HG02623 (cell line): Measurements from ENCODE around the gene LRRC31.

Source experiments
- ATAC-seq: cut with Tn5 transposase; IDR thresholded peaks from one replicate; pipeline ENCODE4 v1.9.1; 2021; ENCODE audit warnings: moderate library complexity; ENCODE audit not compliant: unreplicated experiment

LRRC31 gene

GRCh38 chr3:169864270-169864669, 5.5 kb downstream of the LRRC31 start:
- no peak for ATAC-seq

- ATAC-seq = peak; percentile 51
Observed at GRCh38 chr3:169863458-169863899, 6.3 kb downstream of the LRRC31 start.

- ATAC-seq = no peak
Observed at GRCh38 chr3:169861871-169862270, 7.9 kb downstream of the LRRC31 start.

GRCh38 chr3:169857811-169858210, 11.9 kb downstream of the LRRC31 start:
- ATAC-seq = no peak

- ATAC-seq = no peak
Observed at GRCh38 chr3:169855514-169855913, 14.2 kb downstream of the LRRC31 start.

GRCh38 chr3:169850618-169851017, 19.1 kb downstream of the LRRC31 start:
- ATAC-seq = no peak

GRCh38 chr3:169848741-169849140, 21.0 kb downstream of the LRRC31 start:
- no peak for ATAC-seq

- no peak for ATAC-seq
Observed at GRCh38 chr3:169847896-169848295, 21.8 kb downstream of the LRRC31 start.

GRCh38 chr3:169846458-169847193, 23.1 kb downstream of the LRRC31 start:
- peak; percentile 99 for ATAC-seq

GRCh38 chr3:169842960-169843359, 26.8 kb downstream of the LRRC31 start:
- ATAC-seq = no peak

- ATAC-seq = peak; percentile 47
Observed at GRCh38 chr3:169841171-169841570, 28.6 kb downstream of the LRRC31 start.

- no peak for ATAC-seq
Observed at GRCh38 chr3:169838511-169839030, 31.2 kb downstream of the LRRC31 start.

- ATAC-seq = no peak
Observed at GRCh38 chr3:169836942-169837275, 32.8 kb downstream of the LRRC31 start.

GRCh38 chr3:169836078-169836941, 33.4 kb downstream of the LRRC31 start:
- ATAC-seq = peak; percentile 92

GRCh38 chr3:169835533-169835932, 34.2 kb downstream of the LRRC31 start:
- ATAC-seq = no peak

- ATAC-seq = no peak
Observed at GRCh38 chr3:169827712-169828111, 42.0 kb downstream of the LRRC31 start.

- ATAC-seq = no peak
Observed at GRCh38 chr3:169825316-169825715, 44.4 kb downstream of the LRRC31 start.

GRCh38 chr3:169822983-169823382, 46.8 kb downstream of the LRRC31 start:
- no peak for ATAC-seq

- ATAC-seq = no peak
Observed at GRCh38 chr3:169822540-169822939, 47.2 kb downstream of the LRRC31 start.

GRCh38 chr3:169822091-169822490, 47.6 kb downstream of the LRRC31 start:
- ATAC-seq = no peak

GRCh38 chr3:169818316-169818715, 51.4 kb downstream of the LRRC31 start:
- ATAC-seq = no peak

GRCh38 chr3:169815590-169816150, 54.1 kb downstream of the LRRC31 start:
- ATAC-seq = no peak
